CD4-positive, alpha-beta T cell treated with Interleukin-1 beta for 1 hour (primary cell): ENCODE data around the gene P2RX2.

Experiments
- DNase-seq, 2 donors: peaks; one replicate each; pipeline ENCODE4 v3.0.0-alpha.2; 2020 to 2022

P2RX2 gene

GRCh38 chr12:132604151-132604618 is 14.4 kb upstream of the P2RX2 start:
- DNase-seq, result no peak

GRCh38 chr12:132604668-132605441 is 13.7 kb upstream of the P2RX2 start:
- DNase-seq, result no peak

- no peak for DNase-seq
Measured at GRCh38 chr12:132605892-132606291, 12.7 kb upstream of the P2RX2 start.

GRCh38 chr12:132606466-132606865 is 12.1 kb upstream of the P2RX2 start:
- no peak for DNase-seq

- DNase-seq, result no peak
Measured at GRCh38 chr12:132606927-132607326, 11.6 kb upstream of the P2RX2 start.

GRCh38 chr12:132608231-132609171 is 10.1 kb upstream of the P2RX2 start:
- no peak for DNase-seq

- no peak for DNase-seq
Measured at GRCh38 chr12:132610051-132610759, 8.4 kb upstream of the P2RX2 start, which contains the start of gene LRCOL1. LRCOL1 (minus strand) TSS chr12:132610582; CDS start chr12:132606251, 4,331 bp downstream.

GRCh38 chr12:132610866-132611602 is 7.5 kb upstream of the P2RX2 start:
- no peak for DNase-seq

GRCh38 chr12:132611620-132612019 is 7.0 kb upstream of the P2RX2 start:
- DNase-seq, result no peak

GRCh38 chr12:132614029-132614428 is 4.5 kb upstream of the P2RX2 start:
- no peak for DNase-seq

- DNase-seq, result peak; percentile 78
Measured at GRCh38 chr12:132614861-132615578, 3.6 kb upstream of the P2RX2 start.

GRCh38 chr12:132615579-132616038 is 3.0 kb upstream of the P2RX2 start:
- DNase-seq, result no peak

GRCh38 chr12:132617135-132617701 is 1.4 kb upstream of the P2RX2 start:
- no peak for DNase-seq

- DNase-seq, result no peak
Measured at GRCh38 chr12:132617822-132618682, 524 bp upstream of the P2RX2 start.

GRCh38 chr12:132619071-132619385 is 452 bp downstream of the P2RX2 start:
- DNase-seq, result no peak

- DNase-seq, result no peak
Measured at GRCh38 chr12:132619386-132620112, 973 bp downstream of the P2RX2 start.

GRCh38 chr12:132620113-132620898 is 1.7 kb downstream of the P2RX2 start:
- no peak for DNase-seq

GRCh38 chr12:132620899-132621656 is 2.5 kb downstream of the P2RX2 start:
- no peak for DNase-seq
